Embryonic facial prominence (tissue), 1 donor: ENCODE results near the gene ZNF496.
"Not testable (repeated sequence)": the region's sequence is repeated elsewhere in the genome, so short reads cannot be mapped to it uniquely, and the experiment has no call there.

ENCODE experiments used
- DNase-seq: peaks from one replicate; pipeline ENCODE4 v3.0.0-alpha.2; 2016; ENCODE audit errors: extremely low spot score

Gene ZNF496

DNA sequence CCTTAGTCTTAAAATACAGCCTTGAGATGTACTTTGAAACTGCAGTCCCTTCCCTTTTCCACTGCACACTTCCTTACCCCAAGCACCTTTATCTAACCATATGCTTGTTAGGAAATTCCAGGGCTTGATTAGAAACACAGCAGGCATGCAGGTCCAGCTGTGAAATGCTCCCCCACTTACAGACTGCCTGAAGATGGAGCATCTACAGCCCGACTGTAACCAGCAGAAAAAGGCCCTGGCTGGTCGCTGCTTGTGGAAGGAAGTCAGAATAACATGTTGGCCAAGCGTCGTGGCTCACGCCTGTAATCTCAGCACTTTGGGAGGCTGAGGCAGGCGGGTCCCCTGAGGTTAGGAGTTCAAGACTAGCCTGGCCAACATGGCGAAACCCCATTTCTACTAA is 38.6 kb downstream of the ZNF496 start:
- DNase-seq, result no peak

DNA sequence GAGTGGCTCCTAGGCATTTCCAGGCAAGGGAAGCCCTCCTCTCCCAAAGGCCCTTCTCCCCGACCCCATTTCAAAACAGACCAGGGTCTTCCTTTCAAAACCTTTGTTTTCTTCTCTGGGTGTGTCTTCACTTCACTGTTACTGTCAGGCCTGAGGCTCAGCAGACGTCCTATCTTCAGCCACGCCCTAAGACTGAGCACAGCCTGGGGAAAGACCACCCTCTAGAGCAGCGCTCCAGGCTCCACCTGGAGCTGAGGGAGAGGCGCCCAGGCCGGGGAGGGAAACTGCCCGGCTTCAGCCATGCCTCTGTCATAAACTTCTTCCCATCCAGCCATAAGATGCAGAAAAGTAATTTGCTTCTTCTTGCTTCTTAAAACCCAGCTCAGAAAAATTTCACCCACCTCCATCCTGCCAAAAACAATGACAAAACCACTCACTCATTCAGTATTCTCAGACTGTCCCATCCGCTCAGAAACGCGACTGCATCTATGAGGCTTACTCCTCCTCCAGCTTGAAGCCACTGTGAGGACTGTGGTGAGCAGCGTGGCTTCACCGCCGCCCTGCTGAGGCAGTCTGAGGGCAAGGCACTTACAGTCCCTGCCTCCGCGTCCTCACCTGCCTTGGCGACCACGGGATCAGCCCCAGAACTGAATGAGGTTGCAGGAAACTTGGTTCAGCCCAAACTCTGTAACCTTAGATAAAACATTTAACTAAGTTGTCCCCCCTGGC is 39.7 kb downstream of the ZNF496 start:
- DNase-seq, result no peak

DNA sequence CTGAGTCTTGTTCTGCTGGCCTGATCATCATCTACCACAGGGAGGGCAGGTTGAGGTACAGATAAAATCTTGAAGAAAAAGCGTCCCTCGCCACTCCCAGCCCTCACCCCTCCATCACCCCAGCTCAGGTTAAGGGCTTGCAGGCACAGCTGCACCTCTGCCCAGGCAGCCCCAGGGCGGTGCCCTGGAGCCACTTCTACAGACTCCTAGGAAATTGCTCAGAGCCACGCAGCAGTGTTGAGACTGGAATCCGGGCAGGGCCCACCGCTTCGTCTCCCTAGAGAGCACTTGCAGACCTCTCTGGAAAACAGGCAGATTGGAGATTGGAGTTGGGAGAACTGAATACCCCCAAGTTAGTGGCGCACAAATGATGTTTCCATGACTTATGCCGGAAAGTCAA is 40.5 kb downstream of the ZNF496 start:
- DNase-seq, result no peak

DNA sequence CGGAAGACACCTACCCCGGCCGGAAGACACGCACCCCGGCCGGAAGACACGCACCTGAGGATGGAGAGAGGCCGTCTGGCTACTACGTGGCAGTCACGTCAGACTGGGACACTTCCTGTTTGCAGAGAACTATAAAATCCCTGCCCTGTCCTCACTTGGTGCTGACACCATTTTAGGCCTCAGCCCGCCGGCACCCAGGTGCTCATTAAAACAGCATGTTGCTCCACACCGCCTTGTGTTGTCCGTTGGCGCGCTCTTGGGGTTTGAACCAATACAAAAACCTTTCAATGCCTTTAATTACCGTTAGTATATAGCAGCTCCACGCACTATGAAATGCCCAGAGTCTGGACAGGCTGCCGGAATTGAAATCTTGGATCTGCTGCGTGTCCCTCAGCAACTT is 41.1 kb downstream of the ZNF496 start:
- no peak for DNase-seq

DNA sequence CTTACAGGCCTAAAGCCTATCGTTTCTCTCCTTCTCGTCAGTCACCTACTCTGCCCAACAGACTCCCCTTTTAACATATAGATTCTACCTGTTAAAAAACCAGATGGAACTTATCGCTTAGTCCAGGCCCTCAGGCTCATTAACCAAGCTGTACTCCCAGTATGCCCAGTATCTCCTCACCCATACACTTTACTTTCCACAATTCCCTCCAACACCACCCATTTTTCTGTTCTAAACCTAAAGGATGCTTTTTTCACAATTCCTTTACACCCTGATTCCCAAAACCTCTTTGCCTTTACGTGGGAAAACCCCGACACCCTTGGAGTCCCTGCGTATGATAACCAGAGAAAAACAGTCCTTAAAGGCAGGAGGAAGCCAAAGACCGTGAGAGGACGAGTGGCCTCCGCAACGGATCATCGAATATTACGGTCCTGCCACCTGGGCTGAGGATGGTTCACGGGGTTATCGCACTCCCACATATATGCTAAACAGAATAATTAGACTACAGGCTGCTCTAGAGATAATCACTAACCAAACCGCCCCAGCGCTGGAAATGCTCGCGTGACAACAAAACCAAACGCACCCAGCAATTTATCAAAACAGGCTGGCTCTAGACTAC is 42.3 kb downstream of the ZNF496 start:
- not testable (repeated sequence) for DNase-seq

DNA sequence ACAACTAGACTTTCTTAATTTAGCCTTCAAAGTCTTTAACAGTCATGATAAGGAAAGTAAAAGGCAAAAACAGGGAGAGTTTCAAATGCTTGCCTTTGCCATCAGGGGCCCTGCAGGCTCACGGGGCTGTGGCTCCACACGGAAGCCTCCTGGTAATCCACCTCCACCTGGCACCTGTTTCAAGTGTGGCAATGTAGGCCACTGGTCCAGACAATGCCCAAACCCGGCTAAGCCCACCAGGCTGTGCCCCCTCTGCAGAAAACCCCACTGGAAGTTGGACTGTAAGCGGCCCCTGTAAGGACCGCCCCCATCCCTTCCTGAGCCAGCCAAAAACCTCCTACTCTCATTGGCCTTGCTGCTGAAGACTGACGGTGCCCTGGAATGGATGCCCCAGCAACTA is 43.3 kb downstream of the ZNF496 start:
- DNase-seq, result no peak

DNA sequence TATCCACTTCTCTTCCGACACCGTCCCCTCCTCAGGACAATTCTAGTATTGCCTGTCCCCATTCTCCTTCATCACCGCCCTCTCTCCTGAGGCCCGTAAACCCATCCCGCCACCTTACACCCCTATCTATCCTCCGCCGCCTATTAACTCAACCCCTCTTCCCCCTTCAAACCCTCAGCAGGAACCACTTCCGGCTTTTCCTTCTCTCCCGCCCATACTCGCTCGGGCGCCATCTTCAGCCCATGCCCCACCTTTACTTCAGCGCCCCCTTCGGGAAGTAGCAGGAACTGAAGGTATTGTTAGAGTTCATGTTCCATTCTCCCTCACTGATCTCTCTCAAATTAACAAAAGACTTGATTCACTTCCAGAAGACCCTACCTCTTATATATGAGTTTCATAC is 44.2 kb downstream of the ZNF496 start:
- no peak for DNase-seq

DNA sequence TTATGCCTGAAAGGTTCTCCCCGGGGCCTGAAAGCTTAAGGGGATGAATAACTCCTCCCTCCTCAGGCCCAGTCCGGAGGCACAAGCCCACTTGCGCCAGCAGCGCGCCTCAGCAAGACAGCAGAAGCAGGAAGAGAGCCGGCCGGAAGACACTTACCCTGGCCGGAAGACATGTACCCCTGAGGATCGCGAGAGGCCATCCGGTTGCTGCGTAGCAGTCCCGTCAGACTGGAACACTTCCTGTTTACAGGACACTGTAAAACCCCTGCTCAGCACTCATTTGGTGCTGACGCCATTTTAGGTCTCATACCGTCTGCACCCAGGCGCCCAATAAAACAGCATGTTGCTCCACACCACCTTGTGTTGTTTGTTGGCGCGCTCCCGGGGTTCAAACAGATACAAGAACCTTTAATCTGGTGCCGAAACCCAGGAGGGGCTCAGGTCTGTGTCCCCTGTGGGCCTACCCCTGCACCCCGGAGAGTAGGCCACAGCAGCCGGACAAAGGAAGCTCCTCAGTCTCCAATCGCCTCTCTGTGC is 45.5 kb downstream of the ZNF496 start:
- no peak for DNase-seq

DNA sequence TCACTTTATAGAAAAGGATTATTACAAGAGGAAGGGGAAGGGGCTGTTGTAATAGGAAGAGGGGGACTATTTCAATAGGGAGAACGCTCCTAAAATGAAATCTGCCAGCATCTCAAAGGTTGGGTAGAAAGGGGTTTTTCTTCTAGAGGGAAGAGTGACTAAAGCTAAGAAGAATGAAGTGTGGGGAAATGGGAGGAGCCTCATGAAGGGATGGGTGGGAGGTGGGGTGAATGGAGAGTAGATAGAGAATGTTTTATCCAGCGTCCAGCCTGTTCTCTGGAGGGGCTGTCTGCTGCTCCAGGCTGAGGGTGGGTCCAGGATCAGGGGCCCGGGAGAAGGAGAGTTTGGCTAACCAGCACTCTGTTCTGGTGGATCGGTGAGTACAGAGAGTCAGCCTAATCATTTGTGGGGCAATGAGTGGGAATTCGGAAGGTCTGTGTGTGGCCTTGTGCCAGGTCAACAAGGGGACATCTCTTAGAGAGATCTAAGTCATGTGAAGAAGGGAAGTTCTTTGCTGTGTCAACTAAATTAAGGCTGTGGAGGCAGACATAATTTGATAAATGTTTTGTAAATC is 50.6 kb downstream of the ZNF496 start:
- DNase-seq, result no peak

DNA sequence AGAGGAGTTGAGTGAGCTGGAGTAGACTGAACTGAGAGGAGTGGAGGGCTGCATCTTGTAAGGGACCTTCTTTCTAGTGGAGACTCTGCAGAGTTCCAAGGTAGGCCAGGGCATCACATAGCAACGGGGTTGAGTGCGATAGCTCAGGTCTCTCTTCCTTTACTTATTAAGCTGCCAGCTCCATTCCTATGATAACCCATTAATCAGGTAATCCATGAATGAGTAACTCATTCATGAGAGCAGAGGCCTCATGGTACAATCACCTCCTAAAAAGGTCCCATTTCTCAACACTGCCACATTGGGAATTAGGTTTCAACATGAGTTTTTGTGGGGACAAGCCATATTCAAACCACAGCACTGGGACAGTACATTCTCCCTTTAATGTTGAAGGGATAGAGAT is 54.5 kb downstream of the ZNF496 start:
- no peak for DNase-seq

DNA sequence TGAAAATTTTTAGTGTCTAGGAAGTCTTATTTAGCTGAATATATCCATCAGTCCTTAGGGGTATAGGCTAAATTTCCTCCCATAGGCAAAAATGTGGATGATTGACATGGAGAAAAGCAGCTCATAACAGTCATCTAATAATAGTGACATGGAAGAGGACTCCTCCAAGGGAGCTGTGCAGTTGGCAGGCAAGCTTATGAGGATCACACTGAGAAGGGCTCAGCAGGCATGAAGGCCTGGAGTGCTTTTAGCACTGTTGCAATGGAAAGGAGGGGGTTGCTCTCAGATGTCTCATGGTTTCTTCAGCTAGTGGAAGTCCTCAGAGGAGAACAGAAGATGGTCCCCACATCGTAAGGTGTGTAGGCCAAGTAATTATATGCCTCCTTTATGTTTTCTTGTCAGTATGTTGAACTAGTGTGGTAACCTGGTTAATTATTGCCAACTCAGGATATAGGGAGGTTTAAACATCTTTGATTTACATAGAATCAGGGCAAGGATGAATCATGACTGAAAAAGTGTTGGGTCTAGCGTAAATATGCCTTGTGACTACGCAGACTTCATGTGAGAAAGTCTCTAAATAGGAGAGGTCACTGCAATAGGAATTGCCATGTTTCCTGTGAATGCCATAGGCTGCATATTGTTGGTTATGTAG is 56.9 kb downstream of the ZNF496 start:
- no peak for DNase-seq

DNA sequence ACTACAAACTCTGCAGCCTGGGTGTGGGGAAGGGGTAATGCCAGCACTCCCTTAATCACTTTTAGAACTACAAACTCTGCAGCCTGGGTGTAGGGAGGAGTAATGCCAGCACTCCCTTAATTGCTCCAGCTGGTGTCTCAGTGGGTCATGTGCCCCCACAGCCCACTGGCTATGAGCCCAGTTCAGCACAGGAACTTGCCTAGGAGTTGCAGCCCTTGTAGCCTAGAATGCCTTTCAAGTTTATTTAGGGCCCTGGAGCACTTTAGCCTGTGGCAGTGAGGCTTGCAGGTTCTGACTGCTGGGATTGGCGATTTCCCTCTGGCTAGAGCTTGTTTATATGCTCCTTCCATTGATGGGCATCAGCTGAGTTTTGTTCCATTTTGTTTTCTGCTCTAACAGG is 58.7 kb downstream of the ZNF496 start:
- no peak for DNase-seq

DNA sequence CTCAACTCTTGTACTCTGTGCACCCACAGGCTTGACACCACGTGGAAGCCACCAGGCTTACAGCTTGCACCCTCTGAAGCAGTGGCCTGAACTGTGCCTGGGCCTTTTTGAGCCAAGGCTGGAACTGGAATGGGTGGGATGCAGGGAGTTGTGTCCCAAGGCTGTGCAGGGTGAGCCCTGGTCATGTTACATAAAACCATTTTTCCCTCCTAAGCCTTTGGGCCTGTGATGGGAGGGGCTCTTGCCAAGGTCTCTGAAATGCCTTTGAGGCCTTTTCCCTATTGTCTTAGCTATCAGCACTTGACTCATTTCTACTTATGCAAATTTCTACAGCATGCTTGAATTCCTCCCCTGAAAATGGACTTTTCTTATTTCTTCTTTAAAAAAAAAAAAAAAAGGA is 61.7 kb downstream of the ZNF496 start:
- no peak for DNase-seq

DNA sequence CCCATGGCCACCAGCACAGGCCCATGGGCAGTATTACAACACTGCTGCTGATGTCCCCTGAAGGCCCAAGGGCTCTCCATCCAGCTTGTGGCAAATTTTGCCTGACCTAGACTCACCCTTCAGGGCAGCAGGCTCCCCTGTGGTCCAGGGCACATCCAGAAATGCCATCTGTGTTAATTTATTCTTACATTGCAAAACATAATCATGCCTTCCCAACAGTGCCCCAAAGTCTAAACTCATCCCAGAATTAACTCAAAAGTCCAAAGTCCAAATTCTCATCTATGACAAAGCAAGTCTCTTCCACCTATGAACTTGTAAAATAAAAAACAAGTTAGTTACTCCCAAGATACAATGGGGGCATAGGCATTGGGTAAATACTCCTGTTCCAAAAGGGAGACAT is 62.5 kb downstream of the ZNF496 start:
- no peak for DNase-seq

DNA sequence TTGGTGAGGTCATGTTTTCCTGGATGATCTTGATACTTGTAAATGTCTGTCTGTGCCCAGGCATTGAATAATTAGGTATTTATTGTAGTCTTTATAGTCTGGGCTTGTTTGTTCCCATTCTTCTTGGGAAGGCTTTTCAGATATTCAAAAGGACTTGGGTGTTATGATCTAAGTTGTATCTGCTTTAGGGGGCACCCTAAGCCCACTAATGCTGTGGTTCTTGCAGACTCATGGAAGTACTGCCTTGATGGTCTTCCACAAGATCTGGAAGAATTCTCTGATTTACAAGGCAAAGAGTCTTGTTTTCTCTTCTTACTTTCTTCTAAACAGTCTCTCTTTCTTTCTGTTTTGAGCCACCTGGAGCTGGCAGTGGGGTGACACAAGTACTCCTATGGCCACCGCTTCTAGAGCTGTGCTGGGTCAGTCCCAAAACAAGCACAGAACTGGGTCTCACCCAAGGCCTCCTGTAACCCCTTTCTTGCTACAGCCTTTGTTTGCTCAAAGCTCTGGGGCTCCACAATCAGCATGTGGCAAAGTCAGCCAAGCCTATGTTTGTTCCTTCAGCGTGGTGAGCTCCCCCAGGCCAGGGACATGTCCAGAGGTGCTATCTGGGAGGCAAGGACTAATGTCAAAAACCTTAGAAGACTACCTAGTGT is 63.1 kb downstream of the ZNF496 start:
- no peak for DNase-seq

DNA sequence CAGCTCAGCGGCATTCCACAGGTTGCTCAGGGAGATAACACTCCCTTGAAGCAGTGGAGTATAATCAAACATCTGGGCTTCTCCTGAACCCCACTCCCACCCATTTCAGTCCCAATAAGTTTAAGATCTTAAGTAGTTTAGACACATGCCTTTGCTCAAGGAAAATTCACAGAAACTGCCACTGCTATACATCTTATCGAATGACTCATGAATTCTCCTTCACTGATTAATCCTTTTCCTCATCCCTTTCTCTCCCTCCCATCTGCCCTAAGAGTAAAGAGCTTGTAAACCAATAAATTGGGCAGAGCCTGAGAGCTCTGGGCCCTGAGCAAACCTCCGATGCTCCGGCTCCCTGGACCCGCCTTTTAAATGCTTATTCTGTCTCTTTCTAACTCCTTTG is 65.6 kb downstream of the ZNF496 start:
- DNase-seq, result no peak

DNA sequence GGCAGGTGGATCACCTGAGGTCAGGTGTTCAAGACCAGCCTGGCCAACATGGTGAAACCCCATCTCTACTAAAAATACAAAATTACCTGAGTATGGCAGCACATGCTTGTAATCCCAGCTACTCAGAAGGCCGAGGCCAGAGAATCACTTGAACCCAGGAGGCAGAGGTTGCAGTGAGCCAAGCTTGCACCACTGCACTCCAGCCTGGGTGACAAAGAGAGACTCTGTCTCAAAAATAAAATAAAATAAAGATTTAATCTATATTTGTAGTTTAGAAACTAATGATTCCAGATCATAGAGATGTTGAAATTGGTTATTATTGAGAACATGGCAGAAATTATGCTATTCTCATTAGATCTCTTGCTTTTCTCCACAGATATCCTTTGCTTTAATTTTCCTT is 75.9 kb downstream of the ZNF496 start, which contains the start of gene VN1R5:
Gene VN1R5, plus strand, starts transcription at position 301 of the 400 bp plus-strand sequence.
- DNase-seq, result not testable (repeated sequence)

DNA sequence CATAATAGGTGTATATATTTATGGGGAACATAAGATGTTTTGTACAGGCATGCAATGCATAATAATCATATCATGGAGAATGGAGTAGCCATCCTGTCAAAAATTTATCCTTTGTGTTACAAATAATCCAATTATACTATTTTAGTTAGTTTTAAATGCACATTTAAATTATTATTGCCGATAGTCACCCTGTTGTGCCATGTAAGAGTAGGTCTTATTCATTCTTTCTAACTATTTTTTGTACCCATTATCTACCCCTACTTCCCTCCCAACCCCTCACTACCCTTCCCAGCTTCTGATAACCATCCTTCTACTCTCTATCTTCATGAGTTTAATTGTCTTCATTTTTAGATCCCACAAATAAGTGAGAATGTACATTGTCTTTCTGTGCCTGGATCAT is 84.1 kb downstream of the ZNF496 start:
- DNase-seq, result no peak
